Measurements from ENCODE around the gene TTC24. TPM values are rescaled to one million over a fixed set of nuclear protein-coding genes. Genes with fewer than 3 reads are reported as not detected.

The TTC24 gene
- total RNA-seq, 2 donors from 2014 or later: not detected

DNA sequence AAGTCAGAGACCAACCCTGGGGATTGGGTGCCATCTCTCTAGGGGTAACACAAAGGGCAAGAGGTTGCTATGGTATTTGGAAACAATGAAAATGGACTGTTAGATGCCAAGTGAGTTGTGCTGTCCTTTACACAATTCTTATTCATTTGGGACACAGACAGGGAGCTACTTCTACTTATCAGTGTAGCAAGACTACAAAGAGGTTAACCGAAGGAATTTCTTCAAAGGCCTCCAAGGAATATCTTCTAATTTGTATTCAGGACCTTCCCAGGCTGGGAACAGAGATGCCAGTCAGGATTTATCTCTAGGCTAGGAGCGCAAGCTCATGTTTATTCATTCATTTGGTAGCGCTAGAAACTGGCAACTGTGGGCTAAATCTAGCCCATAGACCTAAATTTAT, 14.7 kb downstream of the TTC24 start:
- Histone ChIP-seq H3K4me1 (ENCODE audit: control insufficient read depth in 1 of 2, low read depth in 2 of 2) (peaks cover 4 to 15% of the 10 kb centered on the region in 2 donors), H3K36me3 (peaks cover 7% of the 10 kb centered on the region), H3K9me3 (no peaks in the 10 kb centered on the region), H3K27ac (no peak overlapping the region), H3K27me3 (replicated peaks; ENCODE audit: insufficient read depth) (no peaks in the 10 kb centered on the region), H3K4me3 (no peak overlapping the region)
- DNase-seq (ENCODE audit: low spot score) (no peak), ATAC-seq (ENCODE audit: insufficient number of reproducible peaks, low FRiP score, low read depth) (no peak)
- TF ChIP-seq, protein P1, sequence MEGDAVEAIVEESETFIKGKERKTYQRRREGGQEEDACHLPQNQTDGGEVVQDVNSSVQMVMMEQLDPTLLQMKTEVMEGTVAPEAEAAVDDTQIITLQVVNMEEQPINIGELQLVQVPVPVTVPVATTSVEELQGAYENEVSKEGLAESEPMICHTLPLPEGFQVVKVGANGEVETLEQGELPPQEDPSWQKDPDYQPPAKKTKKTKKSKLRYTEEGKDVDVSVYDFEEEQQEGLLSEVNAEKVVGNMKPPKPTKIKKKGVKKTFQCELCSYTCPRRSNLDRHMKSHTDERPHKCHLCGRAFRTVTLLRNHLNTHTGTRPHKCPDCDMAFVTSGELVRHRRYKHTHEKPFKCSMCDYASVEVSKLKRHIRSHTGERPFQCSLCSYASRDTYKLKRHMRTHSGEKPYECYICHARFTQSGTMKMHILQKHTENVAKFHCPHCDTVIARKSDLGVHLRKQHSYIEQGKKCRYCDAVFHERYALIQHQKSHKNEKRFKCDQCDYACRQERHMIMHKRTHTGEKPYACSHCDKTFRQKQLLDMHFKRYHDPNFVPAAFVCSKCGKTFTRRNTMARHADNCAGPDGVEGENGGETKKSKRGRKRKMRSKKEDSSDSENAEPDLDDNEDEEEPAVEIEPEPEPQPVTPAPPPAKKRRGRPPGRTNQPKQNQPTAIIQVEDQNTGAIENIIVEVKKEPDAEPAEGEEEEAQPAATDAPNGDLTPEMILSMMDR (IDR thresholded peaks at IDR 0.05): no peak

DNA sequence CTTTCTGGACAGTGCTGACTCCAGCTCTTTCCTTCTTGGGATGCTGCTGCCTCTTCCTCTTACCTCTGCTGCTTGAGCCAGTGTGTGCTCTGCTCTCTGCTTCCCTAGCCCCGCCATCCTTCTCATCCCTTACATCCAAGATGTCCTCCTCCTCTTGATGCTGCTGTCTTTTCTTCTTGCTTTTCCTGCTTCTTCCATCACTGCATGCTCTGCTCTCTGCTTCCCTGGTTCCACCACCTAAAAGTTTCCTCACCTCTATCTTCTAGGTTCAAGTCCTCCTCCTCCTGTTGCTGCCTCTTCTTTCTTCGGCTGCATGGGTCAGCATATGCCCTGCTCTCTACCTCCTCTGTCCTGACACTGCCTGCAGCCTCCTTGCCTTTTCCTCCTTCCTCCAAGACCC, 15.5 kb downstream of the TTC24 start:
- TF ChIP-seq, protein P1 (IDR thresholded peaks at IDR 0.05): no peak
- no peak overlapping the region for H3K4me3 ChIP-seq
- H3K27ac ChIP-seq: no peak overlapping the region
- H3K4me1 ChIP-seq (ENCODE audit: control insufficient read depth in 1 of 2, low read depth in 2 of 2): peaks cover 4 to 15% of the 10 kb centered on the region in 2 donors
- H3K9me3 ChIP-seq: no peaks in the 10 kb centered on the region
- DNase-seq (ENCODE audit: low spot score) (no peak), ATAC-seq (ENCODE audit: insufficient number of reproducible peaks, low FRiP score, low read depth) (no peak)
- peaks cover 7% of the 10 kb centered on the region for H3K36me3 ChIP-seq
- no peaks in the 10 kb centered on the region for H3K27me3 ChIP-seq (replicated peaks; ENCODE audit: insufficient read depth)

DNA sequence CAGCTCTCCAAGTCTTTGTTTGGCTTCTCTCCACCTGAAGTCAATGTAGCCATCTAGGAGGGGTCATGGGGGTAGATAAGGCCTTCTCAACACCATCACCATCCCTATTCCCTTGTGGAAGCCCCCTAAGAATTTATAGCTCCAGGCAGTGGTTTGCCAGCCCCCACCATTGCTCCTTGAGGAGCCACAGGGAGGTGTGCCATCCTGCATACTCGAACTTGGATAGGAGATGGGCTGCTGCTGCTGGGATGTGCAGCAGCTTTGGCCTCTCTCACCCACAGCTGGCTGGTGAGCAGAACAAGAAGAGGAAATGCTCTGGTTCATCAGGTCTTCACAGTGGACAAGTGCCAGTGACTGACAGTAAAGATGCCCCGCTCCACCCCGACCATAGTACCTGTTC, 16.9 kb downstream of the TTC24 start:
- peaks cover 7% of the 10 kb centered on the region for H3K36me3 ChIP-seq
- H3K27me3 ChIP-seq (replicated peaks; ENCODE audit: insufficient read depth): no peaks in the 10 kb centered on the region
- TF ChIP-seq, protein P1 (IDR thresholded peaks at IDR 0.05): no peak
- H3K4me1 ChIP-seq (ENCODE audit: control insufficient read depth in 1 of 2, low read depth in 2 of 2): peaks cover 11 to 19% of the 10 kb centered on the region in 2 donors
- H3K9me3 ChIP-seq: no peaks in the 10 kb centered on the region
- no peak for ATAC-seq (ENCODE audit: insufficient number of reproducible peaks, low FRiP score, low read depth)
- H3K27ac ChIP-seq: no peak overlapping the region
- no peak for DNase-seq (ENCODE audit: low spot score)
- no peak overlapping the region for H3K4me3 ChIP-seq

DNA sequence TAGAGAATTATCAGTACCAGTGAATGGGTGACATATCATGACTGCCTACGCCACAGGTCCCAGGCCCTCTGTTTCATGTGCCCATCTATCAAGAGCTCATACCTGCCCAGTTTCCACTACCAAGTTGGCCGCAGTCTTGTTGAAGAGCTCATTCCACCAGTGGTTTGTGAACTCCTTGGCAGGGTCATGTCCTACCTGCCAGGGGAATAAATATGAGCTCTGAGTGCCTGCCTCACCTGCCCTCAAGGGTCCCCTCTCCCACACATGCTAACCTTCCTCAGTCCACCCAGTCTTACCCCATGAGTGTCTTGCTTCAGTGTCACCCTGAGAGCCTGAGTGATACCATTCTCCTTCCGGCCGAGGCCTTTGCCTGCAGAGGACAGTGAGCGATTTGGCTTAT, 18.6 kb downstream of the TTC24 start:
- H3K4me3 ChIP-seq: no peak overlapping the region
- H3K9me3 ChIP-seq: no peaks in the 10 kb centered on the region
- H3K27me3 ChIP-seq (replicated peaks; ENCODE audit: insufficient read depth): no peaks in the 10 kb centered on the region
- DNase-seq (ENCODE audit: low spot score) (no peak), ATAC-seq (ENCODE audit: insufficient number of reproducible peaks, low FRiP score, low read depth) (no peak)
- TF ChIP-seq, protein P1 (IDR thresholded peaks at IDR 0.05): no peak
- H3K27ac ChIP-seq: no peak overlapping the region
- H3K36me3 ChIP-seq: peaks cover 7% of the 10 kb centered on the region
- H3K4me1 ChIP-seq (ENCODE audit: control insufficient read depth in 1 of 2, low read depth in 2 of 2): peaks cover 7 to 16% of the 10 kb centered on the region in 2 donors

DNA sequence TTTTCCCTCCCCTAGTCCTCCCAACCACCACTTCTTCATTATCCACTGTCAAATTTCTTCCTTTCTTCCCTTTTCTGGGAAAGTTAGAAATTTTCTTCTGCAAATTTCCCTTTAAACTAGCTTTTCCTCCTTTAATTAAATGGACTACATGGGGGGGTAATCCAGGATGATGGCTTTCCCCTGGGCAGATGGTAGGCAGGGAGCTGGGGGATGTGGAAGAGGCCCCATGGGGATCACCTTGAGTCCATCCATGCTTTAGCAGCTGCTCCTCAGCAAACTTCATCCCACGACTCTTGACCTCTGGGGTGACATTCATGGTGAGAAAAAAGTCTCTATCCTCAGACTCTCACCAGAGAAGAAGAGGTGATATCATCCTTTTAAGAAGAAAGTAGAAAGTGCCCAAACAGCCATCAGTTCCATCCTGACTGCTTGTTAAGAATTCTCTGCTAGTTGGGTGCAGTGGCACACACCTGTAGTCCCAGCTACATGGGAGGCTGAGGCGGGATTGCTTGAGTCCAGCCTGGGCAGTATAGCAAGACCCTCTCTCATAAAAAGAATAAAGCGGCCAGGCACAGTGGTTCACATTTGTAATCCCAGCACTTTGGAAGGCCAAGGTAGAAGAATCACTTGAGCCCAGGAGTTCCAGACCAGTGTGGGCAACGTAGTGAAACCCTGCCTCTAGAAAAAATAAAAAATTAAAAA, 19.4 kb downstream of the TTC24 start:
- Histone ChIP-seq H3K4me3 (no peak overlapping the region), H3K9me3 (no peaks in the 10 kb centered on the region), H3K36me3 (peaks cover 7% of the 10 kb centered on the region), H3K4me1 (ENCODE audit: control insufficient read depth in 1 of 2, low read depth in 2 of 2) (peaks cover 7 to 16% of the 10 kb centered on the region in 2 donors), H3K27me3 (replicated peaks; ENCODE audit: insufficient read depth) (no peaks in the 10 kb centered on the region), H3K27ac (no peak overlapping the region)
- TF ChIP-seq, protein P1 (IDR thresholded peaks at IDR 0.05): no peak
- DNase-seq (ENCODE audit: low spot score) (no peak), ATAC-seq (ENCODE audit: insufficient number of reproducible peaks, low FRiP score, low read depth) (no peak)
